Calu3 (cell line): ENCODE results near the gene LHPP. TPM values are rescaled to one million over a fixed set of nuclear protein-coding genes. Genes with fewer than 3 reads are reported as not detected.

Experiments
- BruUV-seq: library from RNA; stranded (reverse); fragments of 400-500 nt; replicated peaks from 2 replicates; lab custom pipeline; 2021; lab: Mats Ljungman, UMichigan
- CTCF ChIA-PET: fragments of 300-600 bp; sonication (Branson Sonifier 250); formaldehyde crosslinking; loops from one replicate; lab custom pipeline; 2022; ENCODE audit warnings: antibody characterized with exemption; lab: Charles Lee
- DNase-seq: peaks from one replicate; pipeline ENCODE4 v3.0.0; 2022
- H3K27ac Mint-ChIP-seq: one replicate; pipeline ENCODE4 v1.8.0; 2022; ENCODE audit warnings: mixed read lengths; ENCODE audit not compliant: unreplicated experiment
- H3K27me3 Mint-ChIP-seq: one replicate; pipeline ENCODE4 v1.8.0; 2022; ENCODE audit warnings: mixed read lengths; ENCODE audit not compliant: unreplicated experiment
- H3K36me3 Mint-ChIP-seq: one replicate; pipeline ENCODE4 v1.8.0; 2022; ENCODE audit warnings: mild to moderate bottlenecking, moderate library complexity, mixed read lengths; ENCODE audit not compliant: insufficient read depth, unreplicated experiment
- H3K4me1 Mint-ChIP-seq: one replicate; pipeline ENCODE4 v1.8.0; 2022; ENCODE audit warnings: mild to moderate bottlenecking, low read depth, mixed read lengths; ENCODE audit not compliant: unreplicated experiment
- H3K4me3 Mint-ChIP-seq: one replicate; pipeline ENCODE4 v1.8.0; 2022; ENCODE audit warnings: mild to moderate bottlenecking, low read depth, moderate library complexity, mixed read lengths; ENCODE audit not compliant: unreplicated experiment
- H3K9me3 Mint-ChIP-seq: one replicate; pipeline ENCODE4 v1.8.0; 2022; ENCODE audit warnings: low read depth, mixed read lengths; ENCODE audit not compliant: unreplicated experiment
- CTCF ChIP-seq: fragments of 200-600 bp; IDR thresholded peaks from one replicate; pipeline ENCODE4 v1.8.0; 2022; ENCODE audit warnings: antibody characterized with exemption; ENCODE audit not compliant: unreplicated experiment
- intact Hi-C: fragments of 100-400 bp; cut with micrococcal nuclease; formaldehyde crosslinking; loops from one replicate; pipeline ENCODE4 v1.10.0; 2022; ENCODE audit not compliant: unreplicated experiment
- total RNA-seq: library from RNA; stranded (reverse); gene quantifications from 2 replicates; pipeline ENCODE4 v1.2.3, GENCODE V29; 2022

Gene LHPP
- total RNA-seq, 1 experiment from 2014 or later, result 12.0 TPM

GRCh38 chr10:124601431-124602120, 140.0 kb downstream of the LHPP start:
- H3K4me1 Mint-ChIP-seq, result peaks cover 7% of the 10 kb centered on the region
- H3K36me3 Mint-ChIP-seq, result peaks cover 5% of the 10 kb centered on the region
- no TSS peak for BruUV-seq
- H3K27me3 Mint-ChIP-seq, result peaks cover 15% of the 10 kb centered on the region
- intact Hi-C loops, result no loop called here
- no peak overlapping the region for H3K27ac Mint-ChIP-seq
- TF ChIP-seq CTCF, result no peak
- no peaks in the 10 kb centered on the region for H3K9me3 Mint-ChIP-seq
- no peak for DNase-seq
- no peak overlapping the region for H3K4me3 Mint-ChIP-seq
- CTCF ChIA-PET, result interaction anchor here (0.6 kb wide), 1 partner anchor 393 kb away, joined by 3 read pairs; no protein-coding TSS in a partner anchor

- intact Hi-C loops, result no loop called here
- H3K27ac Mint-ChIP-seq, result no peak overlapping the region
- CTCF ChIA-PET, result interaction anchor here (0.6 kb wide), 1 partner anchor 392 kb away, joined by 3 read pairs; no protein-coding TSS in a partner anchor
- peaks cover 1% of the 10 kb centered on the region for H3K4me1 Mint-ChIP-seq
- no peaks in the 10 kb centered on the region for H3K9me3 Mint-ChIP-seq
- H3K4me3 Mint-ChIP-seq, result no peak overlapping the region
- TF ChIP-seq CTCF, result no peak
- no peak for DNase-seq
- peaks cover 15% of the 10 kb centered on the region for H3K27me3 Mint-ChIP-seq
- peaks cover 5% of the 10 kb centered on the region for H3K36me3 Mint-ChIP-seq
- BruUV-seq, result no TSS peak
These were observed 140.5 kb downstream of the LHPP start for GRCh38 chr10:124602121-124602561.

- CTCF ChIA-PET, result no interaction called here
- intact Hi-C loops, result no loop called here
- TF ChIP-seq CTCF, result no peak
- H3K9me3 Mint-ChIP-seq, result no peaks in the 10 kb centered on the region
- DNase-seq, result no peak
- BruUV-seq, result no TSS peak
- H3K36me3 Mint-ChIP-seq, result peaks cover 5% of the 10 kb centered on the region
- no peak overlapping the region for H3K27ac Mint-ChIP-seq
- H3K27me3 Mint-ChIP-seq, result peaks cover 15% of the 10 kb centered on the region
- H3K4me1 Mint-ChIP-seq, result no peaks in the 10 kb centered on the region
- no peak overlapping the region for H3K4me3 Mint-ChIP-seq
These were observed 141.2 kb downstream of the LHPP start for GRCh38 chr10:124602646-124603365.

GRCh38 chr10:124603376-124604213, 142.0 kb downstream of the LHPP start:
- H3K27me3 Mint-ChIP-seq, result peaks cover 12% of the 10 kb centered on the region
- no peak for TF ChIP-seq CTCF
- H3K4me1 Mint-ChIP-seq, result no peaks in the 10 kb centered on the region
- CTCF ChIA-PET, result interaction anchor here (1.6 kb wide), 1 partner anchor 138 kb away, joined by 4 read pairs; no protein-coding TSS in a partner anchor
- intact Hi-C loops, result no loop called here
- no peak overlapping the region for H3K27ac Mint-ChIP-seq
- no peaks in the 10 kb centered on the region for H3K9me3 Mint-ChIP-seq
- DNase-seq, result no peak
- no TSS peak for BruUV-seq
- H3K4me3 Mint-ChIP-seq, result no peak overlapping the region
- H3K36me3 Mint-ChIP-seq, result peaks cover 5% of the 10 kb centered on the region
